GM23338 (cell line): ENCODE measurements around the gene CHST4. TPM values are rescaled to one million over a fixed set of nuclear protein-coding genes. Genes with fewer than 3 reads are reported as not detected.
A peak's percentile ranks its signal among the peaks of the same experiment; 100 is the strongest.

ENCODE experiments used
- ATAC-seq: fragments of 200-7000 bp; cut with Tn5 transposase; 3 replicates; pipeline ENCODE4 v1.9.1; 2020
- DNase-seq: peaks from one replicate; pipeline ENCODE4 v3.0.0-alpha.2; 2015; ENCODE audit warnings: low spot score
- H2AFZ ChIP-seq: fragments of 200-600 bp; sonication (generic); 2 replicates; pipeline ENCODE4 v1.8.0; 2016; ENCODE audit warnings: antibody characterized with exemption, mild to moderate bottlenecking, moderate library complexity
- H3F3A ChIP-seq: fragments of 200-600 bp; sonication (generic); replicated peaks from 2 replicates; pipeline ENCODE4 v1.8.0; 2017; ENCODE audit warnings: antibody characterized with exemption, mixed run types, low read depth
- H3K27ac ChIP-seq: fragments of 200-600 bp; sonication (generic); 2 replicates; pipeline ENCODE4 v1.6.1; 2016; ENCODE audit warnings: low read depth
- H3K27me3 ChIP-seq: fragments of 200-600 bp; sonication (generic); 2 replicates; pipeline ENCODE4 v1.8.0; 2016; ENCODE audit warnings: mild to moderate bottlenecking, mixed run types, moderate library complexity; ENCODE audit not compliant: insufficient read depth
- H3K36me3 ChIP-seq: fragments of 200-600 bp; sonication (generic); 2 replicates; pipeline ENCODE4 v1.8.0; 2016; ENCODE audit warnings: mild to moderate bottlenecking; ENCODE audit not compliant: insufficient read depth
- H3K4me1 ChIP-seq: fragments of 200-600 bp; sonication (generic); 2 replicates; pipeline ENCODE4 v1.8.0; 2016; ENCODE audit warnings: mild to moderate bottlenecking, moderate library complexity; ENCODE audit not compliant: insufficient read depth
- H3K4me2 ChIP-seq: fragments of 200-600 bp; sonication (generic); 2 replicates; pipeline ENCODE4 v1.7.1; 2017; ENCODE audit warnings: mixed run types
- H3K4me3 ChIP-seq: fragments of 200-600 bp; sonication (generic); 2 replicates; pipeline ENCODE4 v1.6.1; 2016; ENCODE audit warnings: mixed run types
- H3K79me2 ChIP-seq: fragments of 200-600 bp; sonication (generic); replicated peaks from 2 replicates; pipeline ENCODE4 v1.8.0; 2017; ENCODE audit warnings: mild to moderate bottlenecking; ENCODE audit not compliant: insufficient read depth
- H3K9me2 ChIP-seq: fragments of 200-600 bp; sonication (generic); 2 replicates; pipeline ENCODE4 v1.8.0; 2017; ENCODE audit not compliant: insufficient read depth
- H4K20me1 ChIP-seq: fragments of 200-600 bp; sonication (generic); replicated peaks from 2 replicates; pipeline ENCODE4 v1.8.0; 2017; ENCODE audit warnings: mild to moderate bottlenecking; ENCODE audit not compliant: insufficient read depth
- H3K27ac Mint-ChIP-seq: 2 replicates; pipeline ENCODE4 v1.8.0; 2020; ENCODE audit warnings: inconsistent platforms, mild to moderate bottlenecking, moderate library complexity, mixed read lengths
- H3K27me3 Mint-ChIP-seq: 3 replicates; pipeline ENCODE4 v1.8.0; 2022; ENCODE audit warnings: low read depth, mild to moderate bottlenecking, moderate library complexity, mixed read lengths, inconsistent platforms; ENCODE audit not compliant: insufficient read depth, poor library complexity
- H3K36me3 Mint-ChIP-seq: 3 replicates; pipeline ENCODE4 v1.8.0; 2021; ENCODE audit warnings: low read depth, mild to moderate bottlenecking, inconsistent platforms, moderate library complexity, mixed read lengths
- H3K4me1 Mint-ChIP-seq: 3 replicates; pipeline ENCODE4 v1.8.0; 2020; ENCODE audit warnings: mild to moderate bottlenecking, inconsistent platforms, mixed read lengths
- H3K4me3 Mint-ChIP-seq: 3 replicates; pipeline ENCODE4 v1.8.0; 2021; ENCODE audit warnings: moderate library complexity, mild to moderate bottlenecking, inconsistent platforms, mixed read lengths
- H3K9me3 Mint-ChIP-seq: 3 replicates; pipeline ENCODE4 v1.8.0; 2020; ENCODE audit warnings: moderate library complexity, mild to moderate bottlenecking, inconsistent platforms, mixed read lengths
- CREB1 ChIP-seq: fragments of 250-450 bp; sonication (Bioruptor Pico); IDR thresholded peaks from 2 replicates; pipeline ENCODE4 v1.5.0; 2020; ENCODE audit warnings: low read depth, mild to moderate bottlenecking, moderate library complexity
- EZH2 ChIP-seq: fragments of 200-600 bp; sonication (generic); IDR thresholded peaks from one replicate; pipeline ENCODE4 v1.8.0; 2017; ENCODE audit warnings: antibody characterized with exemption, mild to moderate bottlenecking, low read depth; ENCODE audit not compliant: unreplicated experiment
- JUNB ChIP-seq: IDR thresholded peaks from one replicate; pipeline ENCODE4 v1.6.1; 2016; ENCODE audit warnings: antibody characterized with exemption; ENCODE audit not compliant: unreplicated experiment
- STAT1 ChIP-seq: IDR thresholded peaks from one replicate; pipeline ENCODE4 v1.6.1; 2016; ENCODE audit warnings: antibody characterized with exemption; ENCODE audit not compliant: unreplicated experiment
- ZNF114 ChIP-seq: fragments of 250-450 bp; sonication (Bioruptor Pico); IDR thresholded peaks from 2 replicates; pipeline ENCODE4 v1.5.0; 2020; ENCODE audit warnings: mild to moderate bottlenecking, moderate library complexity
- ZNF331 ChIP-seq: fragments of 250-450 bp; sonication (Bioruptor Pico); IDR thresholded peaks from 2 replicates; pipeline ENCODE4 v1.5.0; 2020; ENCODE audit warnings: low read depth, mild to moderate bottlenecking, moderate library complexity
- polyA plus RNA-seq: library from polyadenylated mRNA; unstranded; fragments of >200 nt; fragmentation: Nextera tagmentation; extraction: Ambion mirVana; gene quantifications from 2 replicates; pipeline ENCODE4 v1.2.1, GENCODE V29; 2016
- total RNA-seq: library from RNA; depleted of rRNA; stranded (reverse); fragments of >200 nt; shearing (Covaris generic); gene quantifications from 2 replicates; pipeline ENCODE4 v1.2.3, GENCODE V29; 2014
- TF ChIP-seq, protein P1 (sequence below): IDR thresholded peaks from 2 replicates; pipeline ENCODE4 v1.6.1; 2016; ENCODE audit warnings: antibody characterized with exemption
- TF ChIP-seq, protein P2 (sequence below): fragments of 250-450 bp; sonication (Bioruptor Pico); IDR thresholded peaks from 2 replicates; pipeline ENCODE4 v1.5.0; 2020; ENCODE audit warnings: mild to moderate bottlenecking, moderate library complexity
- TF ChIP-seq, protein P3 (sequence below): IDR thresholded peaks from one replicate; pipeline ENCODE4 v1.6.1; 2018; ENCODE audit warnings: antibody characterized with exemption; ENCODE audit not compliant: unreplicated experiment

CHST4 gene
- total and polyA plus RNA-seq, 2 experiments from 2014 or later: 5.5 to 17.8 TPM

DNA sequence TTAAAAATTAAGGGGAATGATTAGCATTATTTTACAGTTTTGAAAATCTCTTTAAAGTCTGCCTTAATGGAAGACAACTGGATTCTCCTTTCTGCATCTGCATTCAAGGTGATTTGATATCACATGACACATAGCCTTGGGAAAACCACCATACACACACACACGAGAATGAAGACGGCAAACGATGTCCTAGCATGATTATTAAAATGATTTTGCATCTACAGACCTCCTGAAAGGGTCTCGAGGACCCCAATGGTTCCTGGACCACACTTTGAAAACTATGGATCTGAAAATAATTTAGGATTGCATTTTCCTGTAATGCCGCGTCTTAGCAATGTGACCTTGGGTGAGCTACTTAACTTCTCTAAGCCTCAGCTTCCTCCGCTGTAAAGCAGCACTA lies 11.8 kb upstream of the CHST4 start (continued):
- TF ChIP-seq ZNF331 (CRISPR knock-in tag) (no peak), ZNF114 (CRISPR knock-in tag) (no peak)
- TF ChIP-seq, protein P1, sequence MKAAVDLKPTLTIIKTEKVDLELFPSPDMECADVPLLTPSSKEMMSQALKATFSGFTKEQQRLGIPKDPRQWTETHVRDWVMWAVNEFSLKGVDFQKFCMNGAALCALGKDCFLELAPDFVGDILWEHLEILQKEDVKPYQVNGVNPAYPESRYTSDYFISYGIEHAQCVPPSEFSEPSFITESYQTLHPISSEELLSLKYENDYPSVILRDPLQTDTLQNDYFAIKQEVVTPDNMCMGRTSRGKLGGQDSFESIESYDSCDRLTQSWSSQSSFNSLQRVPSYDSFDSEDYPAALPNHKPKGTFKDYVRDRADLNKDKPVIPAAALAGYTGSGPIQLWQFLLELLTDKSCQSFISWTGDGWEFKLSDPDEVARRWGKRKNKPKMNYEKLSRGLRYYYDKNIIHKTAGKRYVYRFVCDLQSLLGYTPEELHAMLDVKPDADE: no peak

DNA sequence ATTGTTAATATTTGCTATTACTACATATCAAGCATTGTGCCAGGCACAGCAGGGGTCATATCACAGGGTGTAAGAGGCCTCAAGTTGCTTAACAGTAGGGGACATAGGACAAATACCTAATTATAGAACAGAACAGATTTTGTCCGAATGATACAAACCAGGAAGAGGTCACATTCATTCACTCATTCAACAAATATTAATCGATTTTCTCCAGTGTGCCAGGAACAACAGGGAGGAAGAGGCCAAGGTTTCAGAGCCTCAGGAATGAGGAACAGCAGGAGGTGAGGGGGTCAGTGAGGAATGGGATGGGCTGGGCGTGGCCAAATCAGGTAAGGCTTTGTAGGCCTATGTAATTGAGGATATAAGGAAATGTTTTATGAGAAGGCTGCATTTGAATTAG lies 11.2 kb upstream of the CHST4 start:
- peaks cover 7% of the 10 kb centered on the region for H3K9me3 Mint-ChIP-seq
- no peak overlapping the region for H3K4me3 Mint-ChIP-seq
- H3K27me3 Mint-ChIP-seq: peaks cover 4% of the 10 kb centered on the region
- Histone ChIP-seq H3K27ac (no peak overlapping the region), H3K36me3 (no peaks in the 10 kb centered on the region), H3K4me2 (0 out of 2 replicates have a peak overlapping the region, but pooled peaks have one; percentile 31), H2AFZ (no peak overlapping the region), H3K4me1 (0 out of 2 replicates have a peak, but pooled peaks cover 3% of the 10 kb centered on the region), H3K79me2 (no peaks in the 10 kb centered on the region), H3F3A (no peaks in the 10 kb centered on the region), H4K20me1 (no peaks in the 10 kb centered on the region), H3K4me3 (no peak overlapping the region), H3K27me3 (no peaks in the 10 kb centered on the region), H3K9me2 (no peaks in the 10 kb centered on the region; the same call in 1 of the 2 replicates)
- H3K36me3 Mint-ChIP-seq: no peaks in the 10 kb centered on the region
- ATAC-seq (peak; percentile 69), DNase-seq (peak; percentile 65)
- peaks cover 11% of the 10 kb centered on the region for H3K4me1 Mint-ChIP-seq
- TF ChIP-seq STAT1 (no peak), EZH2 (no peak), CREB1 (CRISPR knock-in tag) (no peak), JUNB (no peak), ZNF331 (CRISPR knock-in tag) (no peak)
- TF ChIP-seq, protein P2, sequence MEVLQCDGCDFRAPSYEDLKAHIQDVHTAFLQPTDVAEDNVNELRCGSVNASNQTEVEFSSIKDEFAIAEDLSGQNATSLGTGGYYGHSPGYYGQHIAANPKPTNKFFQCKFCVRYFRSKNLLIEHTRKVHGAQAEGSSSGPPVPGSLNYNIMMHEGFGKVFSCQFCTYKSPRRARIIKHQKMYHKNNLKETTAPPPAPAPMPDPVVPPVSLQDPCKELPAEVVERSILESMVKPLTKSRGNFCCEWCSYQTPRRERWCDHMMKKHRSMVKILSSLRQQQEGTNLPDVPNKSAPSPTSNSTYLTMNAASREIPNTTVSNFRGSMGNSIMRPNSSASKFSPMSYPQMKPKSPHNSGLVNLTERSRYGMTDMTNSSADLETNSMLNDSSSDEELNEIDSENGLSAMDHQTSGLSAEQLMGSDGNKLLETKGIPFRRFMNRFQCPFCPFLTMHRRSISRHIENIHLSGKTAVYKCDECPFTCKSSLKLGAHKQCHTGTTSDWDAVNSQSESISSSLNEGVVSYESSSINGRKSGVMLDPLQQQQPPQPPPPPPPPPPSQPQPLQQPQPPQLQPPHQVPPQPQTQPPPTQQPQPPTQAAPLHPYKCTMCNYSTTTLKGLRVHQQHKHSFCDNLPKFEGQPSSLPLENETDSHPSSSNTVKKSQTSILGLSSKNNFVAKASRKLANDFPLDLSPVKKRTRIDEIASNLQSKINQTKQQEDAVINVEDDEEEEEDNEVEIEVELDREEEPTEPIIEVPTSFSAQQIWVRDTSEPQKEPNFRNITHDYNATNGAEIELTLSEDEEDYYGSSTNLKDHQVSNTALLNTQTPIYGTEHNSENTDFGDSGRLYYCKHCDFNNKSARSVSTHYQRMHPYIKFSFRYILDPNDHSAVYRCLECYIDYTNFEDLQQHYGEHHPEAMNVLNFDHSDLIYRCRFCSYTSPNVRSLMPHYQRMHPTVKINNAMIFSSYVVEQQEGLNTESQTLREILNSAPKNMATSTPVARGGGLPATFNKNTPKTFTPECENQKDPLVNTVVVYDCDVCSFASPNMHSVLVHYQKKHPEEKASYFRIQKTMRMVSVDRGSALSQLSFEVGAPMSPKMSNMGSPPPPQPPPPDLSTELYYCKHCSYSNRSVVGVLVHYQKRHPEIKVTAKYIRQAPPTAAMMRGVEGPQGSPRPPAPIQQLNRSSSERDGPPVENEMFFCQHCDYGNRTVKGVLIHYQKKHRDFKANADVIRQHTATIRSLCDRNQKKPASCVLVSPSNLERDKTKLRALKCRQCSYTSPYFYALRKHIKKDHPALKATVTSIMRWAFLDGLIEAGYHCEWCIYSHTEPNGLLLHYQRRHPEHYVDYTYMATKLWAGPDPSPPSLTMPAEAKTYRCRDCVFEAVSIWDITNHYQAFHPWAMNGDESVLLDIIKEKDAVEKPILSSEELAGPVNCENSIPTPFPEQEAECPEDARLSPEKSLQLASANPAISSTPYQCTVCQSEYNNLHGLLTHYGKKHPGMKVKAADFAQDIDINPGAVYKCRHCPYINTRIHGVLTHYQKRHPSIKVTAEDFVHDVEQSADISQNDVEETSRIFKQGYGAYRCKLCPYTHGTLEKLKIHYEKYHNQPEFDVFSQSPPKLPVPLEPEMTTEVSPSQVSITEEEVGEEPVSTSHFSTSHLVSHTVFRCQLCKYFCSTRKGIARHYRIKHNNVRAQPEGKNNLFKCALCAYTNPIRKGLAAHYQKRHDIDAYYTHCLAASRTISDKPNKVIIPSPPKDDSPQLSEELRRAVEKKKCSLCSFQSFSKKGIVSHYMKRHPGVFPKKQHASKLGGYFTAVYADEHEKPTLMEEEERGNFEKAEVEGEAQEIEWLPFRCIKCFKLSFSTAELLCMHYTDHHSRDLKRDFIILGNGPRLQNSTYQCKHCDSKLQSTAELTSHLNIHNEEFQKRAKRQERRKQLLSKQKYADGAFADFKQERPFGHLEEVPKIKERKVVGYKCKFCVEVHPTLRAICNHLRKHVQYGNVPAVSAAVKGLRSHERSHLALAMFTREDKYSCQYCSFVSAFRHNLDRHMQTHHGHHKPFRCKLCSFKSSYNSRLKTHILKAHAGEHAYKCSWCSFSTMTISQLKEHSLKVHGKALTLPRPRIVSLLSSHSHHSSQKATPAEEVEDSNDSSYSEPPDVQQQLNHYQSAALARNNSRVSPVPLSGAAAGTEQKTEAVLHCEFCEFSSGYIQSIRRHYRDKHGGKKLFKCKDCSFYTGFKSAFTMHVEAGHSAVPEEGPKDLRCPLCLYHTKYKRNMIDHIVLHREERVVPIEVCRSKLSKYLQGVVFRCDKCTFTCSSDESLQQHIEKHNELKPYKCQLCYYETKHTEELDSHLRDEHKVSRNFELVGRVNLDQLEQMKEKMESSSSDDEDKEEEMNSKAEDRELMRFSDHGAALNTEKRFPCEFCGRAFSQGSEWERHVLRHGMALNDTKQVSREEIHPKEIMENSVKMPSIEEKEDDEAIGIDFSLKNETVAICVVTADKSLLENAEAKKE (CRISPR knock-in tag): no peak
- TF ChIP-seq, protein P3, sequence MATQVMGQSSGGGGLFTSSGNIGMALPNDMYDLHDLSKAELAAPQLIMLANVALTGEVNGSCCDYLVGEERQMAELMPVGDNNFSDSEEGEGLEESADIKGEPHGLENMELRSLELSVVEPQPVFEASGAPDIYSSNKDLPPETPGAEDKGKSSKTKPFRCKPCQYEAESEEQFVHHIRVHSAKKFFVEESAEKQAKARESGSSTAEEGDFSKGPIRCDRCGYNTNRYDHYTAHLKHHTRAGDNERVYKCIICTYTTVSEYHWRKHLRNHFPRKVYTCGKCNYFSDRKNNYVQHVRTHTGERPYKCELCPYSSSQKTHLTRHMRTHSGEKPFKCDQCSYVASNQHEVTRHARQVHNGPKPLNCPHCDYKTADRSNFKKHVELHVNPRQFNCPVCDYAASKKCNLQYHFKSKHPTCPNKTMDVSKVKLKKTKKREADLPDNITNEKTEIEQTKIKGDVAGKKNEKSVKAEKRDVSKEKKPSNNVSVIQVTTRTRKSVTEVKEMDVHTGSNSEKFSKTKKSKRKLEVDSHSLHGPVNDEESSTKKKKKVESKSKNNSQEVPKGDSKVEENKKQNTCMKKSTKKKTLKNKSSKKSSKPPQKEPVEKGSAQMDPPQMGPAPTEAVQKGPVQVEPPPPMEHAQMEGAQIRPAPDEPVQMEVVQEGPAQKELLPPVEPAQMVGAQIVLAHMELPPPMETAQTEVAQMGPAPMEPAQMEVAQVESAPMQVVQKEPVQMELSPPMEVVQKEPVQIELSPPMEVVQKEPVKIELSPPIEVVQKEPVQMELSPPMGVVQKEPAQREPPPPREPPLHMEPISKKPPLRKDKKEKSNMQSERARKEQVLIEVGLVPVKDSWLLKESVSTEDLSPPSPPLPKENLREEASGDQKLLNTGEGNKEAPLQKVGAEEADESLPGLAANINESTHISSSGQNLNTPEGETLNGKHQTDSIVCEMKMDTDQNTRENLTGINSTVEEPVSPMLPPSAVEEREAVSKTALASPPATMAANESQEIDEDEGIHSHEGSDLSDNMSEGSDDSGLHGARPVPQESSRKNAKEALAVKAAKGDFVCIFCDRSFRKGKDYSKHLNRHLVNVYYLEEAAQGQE: no peak
- no peak overlapping the region for H3K27ac Mint-ChIP-seq
